ENCODE results near the gene UQCC2. TPM values are rescaled to one million over a fixed set of nuclear protein-coding genes. Genes with fewer than 3 reads are reported as not detected.

UQCC2 gene
- total RNA-seq, 2 experiments from 2014 or later: 64.9 to 85.3 TPM

DNA sequence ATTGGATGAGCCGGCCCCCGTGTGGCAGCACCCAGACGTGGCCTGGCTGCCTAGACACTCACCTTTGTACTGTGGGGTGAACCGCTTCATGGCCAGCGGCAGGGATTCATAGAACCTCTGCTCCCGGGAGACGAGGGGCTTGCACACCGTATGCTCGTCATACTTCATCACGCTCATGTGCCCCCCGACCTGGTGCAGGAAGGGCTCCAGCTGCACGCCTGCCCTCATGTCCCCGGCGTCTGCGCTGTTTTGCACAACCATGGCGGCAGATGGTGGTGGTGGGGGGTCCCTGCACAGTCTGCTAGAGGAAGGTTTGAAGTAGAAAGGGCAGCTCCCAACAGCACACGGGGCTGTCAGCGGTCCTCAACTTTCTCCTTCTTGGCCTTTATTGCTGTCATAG, 23.7 kb upstream of the UQCC2 start:
- H3K9me2 ChIP-seq (ENCODE audit: insufficient read depth, low read length): no peaks in the 10 kb centered on the region
- BruUV-seq (replicated peaks): no TSS peak
- intact Hi-C loops (cut with micrococcal nuclease; ENCODE audit: unreplicated experiment): no loop called here
- H4K20me1 ChIP-seq (ENCODE audit: insufficient read depth, low read length): no peaks in the 10 kb centered on the region
- H3K9me3 ChIP-seq (ENCODE audit: low read length): no peaks in the 10 kb centered on the region
- no peaks in the 10 kb centered on the region for H3K4me1 ChIP-seq (ENCODE audit: insufficient read depth, low read length, poor library complexity, severe bottlenecking)
- ChIA-PET CTCF (ENCODE audit: unreplicated experiment) (interaction anchor here (1.0 kb wide), 1 partner anchor 9 kb away, joined by 4 read pairs; no protein-coding TSS in a partner anchor), POLR2A (no interaction called here)
- no peak overlapping the region for H3K4me2 ChIP-seq (ENCODE audit: low read length)
- TF ChIP-seq, protein P1, sequence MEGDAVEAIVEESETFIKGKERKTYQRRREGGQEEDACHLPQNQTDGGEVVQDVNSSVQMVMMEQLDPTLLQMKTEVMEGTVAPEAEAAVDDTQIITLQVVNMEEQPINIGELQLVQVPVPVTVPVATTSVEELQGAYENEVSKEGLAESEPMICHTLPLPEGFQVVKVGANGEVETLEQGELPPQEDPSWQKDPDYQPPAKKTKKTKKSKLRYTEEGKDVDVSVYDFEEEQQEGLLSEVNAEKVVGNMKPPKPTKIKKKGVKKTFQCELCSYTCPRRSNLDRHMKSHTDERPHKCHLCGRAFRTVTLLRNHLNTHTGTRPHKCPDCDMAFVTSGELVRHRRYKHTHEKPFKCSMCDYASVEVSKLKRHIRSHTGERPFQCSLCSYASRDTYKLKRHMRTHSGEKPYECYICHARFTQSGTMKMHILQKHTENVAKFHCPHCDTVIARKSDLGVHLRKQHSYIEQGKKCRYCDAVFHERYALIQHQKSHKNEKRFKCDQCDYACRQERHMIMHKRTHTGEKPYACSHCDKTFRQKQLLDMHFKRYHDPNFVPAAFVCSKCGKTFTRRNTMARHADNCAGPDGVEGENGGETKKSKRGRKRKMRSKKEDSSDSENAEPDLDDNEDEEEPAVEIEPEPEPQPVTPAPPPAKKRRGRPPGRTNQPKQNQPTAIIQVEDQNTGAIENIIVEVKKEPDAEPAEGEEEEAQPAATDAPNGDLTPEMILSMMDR (conservative IDR thresholded peaks at IDR 0.05; ENCODE audit: low read length): no peak
- no peak for TF ChIP-seq EZH2phosphoT487 (IDR thresholded peaks at IDR 0.05; ENCODE audit: borderline replicate concordance, low read depth, low read length)
- H3K36me3 ChIP-seq (ENCODE audit: insufficient read depth, low read length): no peaks in the 10 kb centered on the region
- no peak for DNase-seq (ENCODE audit: low spot score)
- no peak overlapping the region for H3K4me3 ChIP-seq (ENCODE audit: low read depth, low read length, poor library complexity, severe bottlenecking)
- H3K27ac ChIP-seq (ENCODE audit: low read depth, low read length, poor library complexity, severe bottlenecking): no peak overlapping the region
- H2AFZ ChIP-seq (ENCODE audit: low read length): no peak overlapping the region
- no peaks in the 10 kb centered on the region for H3K79me2 ChIP-seq (ENCODE audit: insufficient read depth, low read depth, low read length)

DNA sequence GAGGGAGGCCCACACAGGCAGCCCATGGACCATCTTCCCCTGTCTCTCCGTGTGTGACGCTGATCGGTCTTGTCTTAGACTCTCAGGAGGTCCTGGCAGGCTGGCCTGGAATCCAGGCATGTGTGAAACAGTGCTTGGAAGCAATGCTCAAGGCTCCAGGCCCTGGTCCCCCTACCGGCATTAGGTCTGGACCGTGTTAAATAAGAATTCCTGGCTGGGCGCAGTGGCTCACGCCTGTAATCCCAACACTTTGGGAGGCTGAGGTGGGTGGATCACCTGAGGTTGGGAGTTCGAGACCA, 22.2 kb upstream of the UQCC2 start:
- ChIA-PET POLR2A (no interaction called here), CTCF (ENCODE audit: unreplicated experiment) (no interaction called here)

More for the DNA sequence above, 22.2 kb upstream of the UQCC2 start:
- Histone ChIP-seq H4K20me1 (ENCODE audit: insufficient read depth, low read length) (no peaks in the 10 kb centered on the region), H2AFZ (ENCODE audit: low read length) (no peak overlapping the region), H3K9me3 (ENCODE audit: low read length) (no peaks in the 10 kb centered on the region), H3K4me3 (ENCODE audit: low read depth, low read length, poor library complexity, severe bottlenecking) (no peak overlapping the region), H3K79me2 (ENCODE audit: insufficient read depth, low read depth, low read length) (no peaks in the 10 kb centered on the region), H3K27ac (ENCODE audit: low read depth, low read length, poor library complexity, severe bottlenecking) (no peak overlapping the region), H3K36me3 (ENCODE audit: insufficient read depth, low read length) (no peaks in the 10 kb centered on the region), H3K4me2 (ENCODE audit: low read length) (no peak overlapping the region), H3K4me1 (ENCODE audit: insufficient read depth, low read length, poor library complexity, severe bottlenecking) (no peaks in the 10 kb centered on the region), H3K9me2 (ENCODE audit: insufficient read depth, low read length) (no peaks in the 10 kb centered on the region)
- BruUV-seq (replicated peaks): no TSS peak
- TF ChIP-seq EZH2phosphoT487 (IDR thresholded peaks at IDR 0.05; ENCODE audit: borderline replicate concordance, low read depth, low read length): no peak
- TF ChIP-seq, protein P1 (conservative IDR thresholded peaks at IDR 0.05; ENCODE audit: low read length): no peak
- intact Hi-C loops (cut with micrococcal nuclease; ENCODE audit: unreplicated experiment): no loop called here
- no peak for DNase-seq (ENCODE audit: low spot score)
